GM12878 (cell line): ENCODE results near the gene PGAM2. TPM values are rescaled to one million over a fixed set of nuclear protein-coding genes. Genes with fewer than 3 reads are reported as not detected.

Source experiments
- ASH2L ChIP-seq: fragments of 300-600, 200-600 bp; sonication (generic); IDR thresholded peaks from 2 replicates; pipeline ENCODE4 v1.6.1; 2017; ENCODE audit warnings: low read depth, mild to moderate bottlenecking, borderline replicate concordance
- ATF7 ChIP-seq: fragments of 450-650 bp; IDR thresholded peaks from 2 replicates; pipeline ENCODE4 v1.6.1; 2016; ENCODE audit warnings: low read depth, mild to moderate bottlenecking
- BHLHE40 ChIP-seq, 2 experiments: fragments of 450-650 bp in 1 of 2; IDR thresholded peaks; 2 replicates each; pipeline ENCODE4 v1.6.1; 2011 to 2017; ENCODE audit warnings: low read depth in 2 of 2, borderline replicate concordance in 1 of 2, improper control_type of control experiment in 1 of 2, low read length in 1 of 2, mild to moderate bottlenecking in 1 of 2
- CEBPB ChIP-seq, 2 experiments: fragments of 150-350 bp in 1 of 2; IDR thresholded peaks; 2 replicates each; pipeline ENCODE4 v1.6.1; 2012 to 2014; ENCODE audit warnings: low read depth in 2 of 2, low read length in 2 of 2, borderline replicate concordance in 1 of 2, inconsistent platforms in 1 of 2
- DPF2 ChIP-seq: fragments of 450-650 bp; IDR thresholded peaks from 2 replicates; pipeline ENCODE4 v1.6.1; 2017; ENCODE audit warnings: mild to moderate bottlenecking
- KLF5 ChIP-seq: fragments of 450-650 bp; IDR thresholded peaks from 2 replicates; pipeline ENCODE4 v1.6.1; 2014; ENCODE audit warnings: mild to moderate bottlenecking; ENCODE audit not compliant: partially characterized antibody
- NR2C1 ChIP-seq: fragments of 450-650 bp; IDR thresholded peaks from 2 replicates; pipeline ENCODE4 v1.6.1; 2017; ENCODE audit warnings: antibody characterized with exemption, mild to moderate bottlenecking, moderate library complexity
- NR2C2 ChIP-seq: IDR thresholded peaks from 2 replicates; pipeline ENCODE4 v1.6.1; 2011; ENCODE audit warnings: borderline replicate concordance, low read depth; ENCODE audit not compliant: control insufficient read depth, insufficient read length
- PRDM15 ChIP-seq: fragments of 450-650 bp; formaldehyde crosslinking; IDR thresholded peaks from 2 replicates; pipeline ENCODE4 v1.4.0; 2020; ENCODE audit warnings: mild to moderate bottlenecking, moderate library complexity
- RELB ChIP-seq: fragments of 450-650 bp; IDR thresholded peaks from 2 replicates; pipeline ENCODE4 v1.6.1; 2017; ENCODE audit warnings: low read depth, mild to moderate bottlenecking, moderate library complexity
- RFX5 ChIP-seq: IDR thresholded peaks from 2 replicates; pipeline ENCODE4 v1.6.1; 2011; ENCODE audit warnings: low read depth, low read length, improper control_type of control experiment
- SMARCA5 ChIP-seq: fragments of 450-650 bp; IDR thresholded peaks from 2 replicates; pipeline ENCODE4 v1.6.1; 2017; ENCODE audit warnings: mild to moderate bottlenecking
- SPI1 ChIP-seq: IDR thresholded peaks from 2 replicates; pipeline ENCODE4 v1.6.1; 2011; ENCODE audit warnings: low read depth, mild to moderate bottlenecking, low read length, moderate library complexity, borderline replicate concordance; ENCODE audit not compliant: insufficient read depth
- STAT3 ChIP-seq: IDR thresholded peaks from 2 replicates; pipeline ENCODE4 v1.6.1; 2011; ENCODE audit warnings: low read depth, low read length, improper control_type of control experiment
- SUZ12 ChIP-seq: fragments of 200-600 bp; sonication (generic); IDR thresholded peaks from one replicate; pipeline ENCODE4 v1.6.1; 2018; ENCODE audit warnings: antibody characterized with exemption, mild to moderate bottlenecking; ENCODE audit not compliant: unreplicated experiment
- TARDBP ChIP-seq: IDR thresholded peaks from 2 replicates; pipeline ENCODE4 v1.6.1; 2016; ENCODE audit warnings: borderline replicate concordance
- ZBTB4 ChIP-seq: fragments of 450-650 bp; formaldehyde crosslinking; IDR thresholded peaks from 2 replicates; pipeline ENCODE4 v1.4.0; 2022; ENCODE audit warnings: mild to moderate bottlenecking, moderate library complexity
- ZNF24 ChIP-seq: fragments of 450-650 bp; IDR thresholded peaks from 2 replicates; pipeline ENCODE4 v1.6.1; 2017; ENCODE audit warnings: antibody characterized with exemption, mild to moderate bottlenecking
- ZNF622 ChIP-seq: fragments of 450-650 bp; IDR thresholded peaks from 2 replicates; pipeline ENCODE4 v1.6.1; 2017; ENCODE audit warnings: mild to moderate bottlenecking, inconsistent platforms
- polyA plus RNA-seq, 11 experiments: library from polyadenylated mRNA; depleted of rRNA in 4 of 11; unstranded in 6 of 11; stranded (reverse) in 5 of 11; fragments of >200 nt; fragmentation: Nextera tagmentation in 4 of 11; fragmentation: Illumina TruSeq in 1 of 11; extraction: Ambion mirVana in 4 of 11; extraction: Trizol in 1 of 11; gene quantifications; 1 replicate in 1 of 11; 2 replicates in 10 of 11; pipeline versions ENCODE4 v1.2.1 to v1.2.3, GENCODE V29; 2011 to 2016; ENCODE audit warnings: inconsistent platforms in 2 of 11, missing spikeins in 2 of 11, low read depth in 1 of 11
- total RNA-seq, 4 experiments: library from RNA; depleted of rRNA in 3 of 4; stranded (reverse); fragments of >200 nt in 3 of 4; fragmentation: Illumina TruSeq in 1 of 4; extraction: Trizol in 1 of 4; gene quantifications; 2 replicates each; pipeline versions ENCODE4 v1.2.1 to v1.2.3, GENCODE V29; 2013 to 2021
- TF ChIP-seq, protein P1 (sequence below): IDR thresholded peaks from 2 replicates; pipeline ENCODE4 v1.6.1; 2011; ENCODE audit warnings: borderline replicate concordance, low read depth, mild to moderate bottlenecking, moderate library complexity, mixed read lengths, low read length; ENCODE audit not compliant: insufficient read depth; ENCODE audit errors: extremely low read length

Gene PGAM2
- total and polyA plus RNA-seq, 10 of the 15 experiments (the other 5 are each of a cell fraction or from before 2014, with no cell fraction given), result not detected

DNA sequence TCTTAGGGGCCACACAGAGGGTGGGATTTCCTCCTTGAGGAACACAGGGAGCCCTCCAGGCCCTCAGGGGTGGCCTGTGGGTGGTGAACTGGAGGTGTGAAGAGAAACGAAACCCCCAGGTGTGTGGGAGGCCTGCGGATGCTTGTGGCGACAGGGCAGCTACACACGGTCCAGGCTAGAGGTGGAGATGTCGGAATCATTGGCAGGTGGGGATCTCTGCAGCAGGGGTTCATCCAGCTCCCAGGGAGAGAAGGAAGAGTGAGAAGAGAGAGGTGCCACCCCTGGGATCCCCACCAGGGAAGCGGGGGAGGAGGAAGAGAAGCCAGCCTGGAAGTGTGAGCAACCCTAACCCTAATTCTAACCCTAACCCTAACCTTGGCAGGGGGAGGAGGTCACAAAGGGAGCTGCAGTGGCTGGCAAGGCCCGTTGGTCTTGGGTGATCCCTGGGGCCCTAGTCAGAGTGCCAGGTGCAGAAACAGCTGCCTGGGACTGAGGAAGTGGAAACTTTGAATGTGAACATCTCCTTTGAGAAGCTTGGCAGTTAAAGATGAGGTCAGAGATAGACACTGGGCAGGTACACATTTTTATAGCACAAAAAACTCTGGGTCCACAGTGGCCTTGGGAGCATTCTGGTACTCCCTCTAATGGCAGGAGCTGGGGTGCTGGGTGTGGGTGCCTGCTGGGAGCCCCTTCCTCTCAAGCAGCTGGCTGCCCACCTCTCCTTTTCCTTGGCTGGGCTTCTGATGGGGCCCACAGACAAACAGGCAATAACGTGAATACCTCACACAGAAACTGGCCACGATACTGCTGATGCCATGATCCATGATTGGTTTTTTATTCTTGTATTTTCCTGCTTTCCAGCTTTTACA is 31.9 kb upstream of the PGAM2 start (continued):
- TF ChIP-seq ZBTB4, result no peak
- TF ChIP-seq, protein P1, sequence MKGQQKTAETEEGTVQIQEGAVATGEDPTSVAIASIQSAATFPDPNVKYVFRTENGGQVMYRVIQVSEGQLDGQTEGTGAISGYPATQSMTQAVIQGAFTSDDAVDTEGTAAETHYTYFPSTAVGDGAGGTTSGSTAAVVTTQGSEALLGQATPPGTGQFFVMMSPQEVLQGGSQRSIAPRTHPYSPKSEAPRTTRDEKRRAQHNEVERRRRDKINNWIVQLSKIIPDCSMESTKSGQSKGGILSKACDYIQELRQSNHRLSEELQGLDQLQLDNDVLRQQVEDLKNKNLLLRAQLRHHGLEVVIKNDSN, result no peak
- TF ChIP-seq CEBPB (IDR thresholded peaks at IDR 0.05; ENCODE audit: borderline replicate concordance in 1 of 2, low read depth in 2 of 2, low read length in 2 of 2), result no peak
- 0 out of 2 replicates have a peak, but pooled peaks have one; percentile 27 for TF ChIP-seq SMARCA5
- TF ChIP-seq STAT3, result no peak
- TF ChIP-seq RFX5, result no peak
- peak; percentile 27; the same call in 1 of the 2 replicates for TF ChIP-seq NR2C1
- TF ChIP-seq TARDBP, result no peak
- 0 out of 2 replicates have a peak, but pooled peaks have one; percentile 63 for TF ChIP-seq DPF2
- TF ChIP-seq ATF7, result peak; percentile 48; the same call in 1 of the 2 replicates
- TF ChIP-seq KLF5, result no peak
- TF ChIP-seq RELB, result no peak
- TF ChIP-seq SUZ12, result no peak
- TF ChIP-seq SPI1, result peak; percentile 61; the same call in 1 of the 2 replicates
- no peak for TF ChIP-seq BHLHE40 (IDR thresholded peaks at IDR 0.05; ENCODE audit: borderline replicate concordance in 1 of 2, low read depth in 2 of 2, low read length in 1 of 2)
- no peak for TF ChIP-seq NR2C2
- TF ChIP-seq ZNF622, result no peak
- TF ChIP-seq ASH2L, result no peak
- no peak for TF ChIP-seq ZNF24
- TF ChIP-seq PRDM15 (CRISPR knock-in tag), result no peak
